Neuronal stem cell (in vitro differentiated cells): Measurements from ENCODE around the gene LANCL1.

Experiments
- DNase-seq: peaks from one replicate; pipeline ENCODE4 v3.0.0-alpha.2; 2013; ENCODE audit warnings: low spot score
- H2AFZ ChIP-seq: one replicate; pipeline ENCODE4 v1.6.1; 2013; ENCODE audit warnings: mild to moderate bottlenecking, low read length, inconsistent platforms
- H2AK5ac ChIP-seq: 2 replicates; pipeline ENCODE4 v1.6.1; 2013; ENCODE audit warnings: low read depth, mild to moderate bottlenecking, inconsistent platforms, low read length, moderate library complexity, mixed read lengths
- H2BK120ac ChIP-seq: 2 replicates; pipeline ENCODE4 v1.6.1; 2013; ENCODE audit warnings: low read depth, mild to moderate bottlenecking, inconsistent platforms, low read length, moderate library complexity, mixed read lengths
- H2BK12ac ChIP-seq: one replicate; pipeline ENCODE4 v1.6.1; 2013; ENCODE audit warnings: low read length, inconsistent platforms
- H2BK15ac ChIP-seq: 2 replicates; pipeline ENCODE4 v1.6.1; 2013; ENCODE audit warnings: mild to moderate bottlenecking, low read length, inconsistent platforms, mixed read lengths
- H2BK5ac ChIP-seq: one replicate; pipeline ENCODE4 v1.6.1; 2013; ENCODE audit warnings: inconsistent platforms, mild to moderate bottlenecking, low read length, moderate library complexity
- H3K14ac ChIP-seq: one replicate; pipeline ENCODE4 v1.6.1; 2013; ENCODE audit warnings: low read length, inconsistent platforms
- H3K18ac ChIP-seq: 2 replicates; pipeline ENCODE4 v1.6.1; 2013; ENCODE audit warnings: low read length, inconsistent platforms
- H3K23ac ChIP-seq: 2 replicates; pipeline ENCODE4 v1.6.1; 2013; ENCODE audit warnings: low read depth, mild to moderate bottlenecking, mixed read lengths, low read length, inconsistent platforms; ENCODE audit not compliant: poor library complexity
- H3K27ac ChIP-seq: replicated peaks from 3 replicates; pipeline ENCODE4 v1.5.1; 2013; ENCODE audit warnings: low read length, inconsistent platforms
- H3K27me3 ChIP-seq, 3 experiments: 2 replicates each; pipeline ENCODE4 v1.6.1; 2013; ENCODE audit warnings: low read length in 3 of 3, mild to moderate bottlenecking in 2 of 3, inconsistent platforms in 1 of 3, low read depth in 1 of 3, mixed read lengths in 1 of 3, moderate library complexity in 1 of 3; ENCODE audit not compliant: control insufficient read depth in 3 of 3, insufficient read depth in 3 of 3
- H3K36me3 ChIP-seq, 2 donors: replicated peaks in 1 of 2; 2 replicates each; pipeline ENCODE4 v1.6.1; 2013; ENCODE audit warnings: low read length in 2 of 2; ENCODE audit not compliant: control insufficient read depth in 2 of 2, insufficient read depth in 2 of 2
- H3K4ac ChIP-seq: 2 replicates; pipeline ENCODE4 v1.6.1; 2013; ENCODE audit warnings: inconsistent platforms, mild to moderate bottlenecking, low read length, moderate library complexity
- H3K4me1 ChIP-seq, 2 donors: 1 replicate in 1 of 2; 2 replicates in 1 of 2; pipeline ENCODE4 v1.6.1; 2013; ENCODE audit warnings: low read length in 2 of 2, low read depth in 1 of 2; ENCODE audit not compliant: control insufficient read depth in 2 of 2, insufficient read depth in 1 of 2
- H3K4me2 ChIP-seq: one replicate; pipeline ENCODE4 v1.6.1; 2013; ENCODE audit warnings: mild to moderate bottlenecking, low read length, inconsistent platforms; ENCODE audit not compliant: insufficient read depth, poor library complexity, severe bottlenecking
- H3K4me3 ChIP-seq, 2 donors: 2 replicates each; pipeline ENCODE4 v1.5.1; 2013; ENCODE audit warnings: low read length in 2 of 2, mild to moderate bottlenecking in 2 of 2, inconsistent platforms in 1 of 2, moderate library complexity in 1 of 2
- H3K79me1 ChIP-seq: one replicate; pipeline ENCODE4 v1.6.1; 2013; ENCODE audit warnings: low read depth, mild to moderate bottlenecking, inconsistent platforms, low read length, moderate library complexity
- H3K9ac ChIP-seq: one replicate; pipeline ENCODE4 v1.6.1; 2013; ENCODE audit warnings: mild to moderate bottlenecking, low read depth, low read length, inconsistent platforms; ENCODE audit not compliant: poor library complexity
- H3K9me3 ChIP-seq, 2 donors: replicated peaks in 1 of 2; 2 replicates each; pipeline versions ENCODE3 to v1.6.1; 2013; ENCODE audit warnings: low read length in 2 of 2, mild to moderate bottlenecking in 2 of 2, inconsistent platforms in 1 of 2, low read depth in 1 of 2, mixed read lengths in 1 of 2, moderate library complexity in 1 of 2; ENCODE audit not compliant: control insufficient read depth in 2 of 2, insufficient read depth in 1 of 2
- H4K8ac ChIP-seq: one replicate; pipeline ENCODE4 v1.6.1; 2013; ENCODE audit warnings: low read depth, mild to moderate bottlenecking, inconsistent platforms, low read length, moderate library complexity
- H4K91ac ChIP-seq: one replicate; pipeline ENCODE4 v1.6.1; 2013; ENCODE audit warnings: low read length, low read depth, mild to moderate bottlenecking, inconsistent platforms; ENCODE audit not compliant: poor library complexity
- WGBS, 2 donors: extraction: QIAGEN DNeasy Blood & Tissue Kit; methylation state at CpG; one replicate each; pipeline ENCODE4 v1.1.7; 2013; ENCODE audit warnings: missing lambda C conversion rate in 2 of 2, mixed read lengths in 1 of 2; ENCODE audit not compliant: insufficient read length in 2 of 2, insufficient replicate concordance in 1 of 2; ENCODE audit errors: extremely low coverage in 2 of 2; 5-methylcytosine and 5-hydroxymethylcytosine counted together

The LANCL1 gene

GRCh38 chr2:210503725-210504191 lies 27.2 kb upstream of the LANCL1 start:
- WGBS, 2 donors = no CpG with 5 or more reads among the region's 5 CpGs
- Histone ChIP-seq H2BK120ac (no peak overlapping the region), H3K4ac (no peak overlapping the region), H4K8ac (no peak overlapping the region), H4K91ac (no peak overlapping the region), H2BK5ac (no peak overlapping the region), H3K9ac (no peak overlapping the region), H3K27me3 (no peaks in the 10 kb centered on the region), H3K14ac (no peak overlapping the region), H2BK12ac (no peak overlapping the region), H3K4me1 (peaks cover 2 to 9% of the 10 kb centered on the region in 2 donors), H2BK15ac (no peak overlapping the region), H3K79me1 (peaks cover under 1% of the 10 kb centered on the region), H2AK5ac (no peak overlapping the region), H3K23ac (no peak overlapping the region), H3K4me3 (no peak overlapping the region), H3K27ac (no peak overlapping the region), H2AFZ (peak overlapping the region; percentile 5), H3K9me3 (peaks cover 3 to 42% of the 10 kb centered on the region in 2 donors), H3K4me2 (no peak overlapping the region), H3K18ac (no peak overlapping the region), H3K36me3 (no peaks in the 10 kb centered on the region)
- no peak for DNase-seq

GRCh38 chr2:210503001-210503623 lies 26.6 kb upstream of the LANCL1 start:
- DNase-seq = peak; percentile 21
- H3K27me3 ChIP-seq = no peaks in the 10 kb centered on the region
- H3K14ac ChIP-seq = no peak overlapping the region
- no peak overlapping the region for H2BK5ac ChIP-seq
- no peak overlapping the region for H4K8ac ChIP-seq
- H2BK120ac ChIP-seq = no peak overlapping the region
- no peak overlapping the region for H2BK12ac ChIP-seq
- no peak overlapping the region for H3K4ac ChIP-seq
- no peak overlapping the region for H4K91ac ChIP-seq
- peaks cover 2% of the 10 kb centered on the region for H3K79me1 ChIP-seq
- no peak overlapping the region for H3K9ac ChIP-seq
- H3K9me3 ChIP-seq = peaks cover 3 to 44% of the 10 kb centered on the region in 2 donors
- no peak overlapping the region for H2BK15ac ChIP-seq
- H3K4me1 ChIP-seq = peaks cover 2 to 9% of the 10 kb centered on the region in 2 donors
- no peak overlapping the region for H3K4me3 ChIP-seq
- no peak overlapping the region for H3K18ac ChIP-seq
- peak overlapping the region; percentile 5 for H2AFZ ChIP-seq
- no peak overlapping the region for H3K4me2 ChIP-seq
- H2AK5ac ChIP-seq = no peak overlapping the region
- no peak overlapping the region for H3K23ac ChIP-seq
- H3K36me3 ChIP-seq = no peaks in the 10 kb centered on the region
- H3K27ac ChIP-seq = no peak overlapping the region
- WGBS, 2 donors = no CpG with 5 or more reads among the region's 7 CpGs

GRCh38 chr2:210496512-210496911 lies 20.0 kb upstream of the LANCL1 start:
- WGBS, 2 donors = 100% methylated on average over 1 of the region's 3 CpGs; no CpG with 5 or more reads in 1 of the 2 donors
- Histone ChIP-seq H3K4me1 (no peaks in the 10 kb centered on the region), H2AFZ (no peak overlapping the region)

GRCh38 chr2:210493528-210493927 lies 17.0 kb upstream of the LANCL1 start:
- no CpG with 5 or more reads among the region's 3 CpGs for WGBS, 2 donors
- H3K4me3 ChIP-seq = no peak overlapping the region

More at GRCh38 chr2:210496512-210496911, 20.0 kb upstream of the LANCL1 start:
- Histone ChIP-seq H4K8ac (no peak overlapping the region), H3K36me3 (no peaks in the 10 kb centered on the region), H2BK120ac (no peak overlapping the region), H3K4ac (no peak overlapping the region), H4K91ac (no peak overlapping the region), H3K9me3 (peaks cover 3 to 18% of the 10 kb centered on the region in 2 donors), H3K27ac (no peak overlapping the region), H2BK15ac (no peak overlapping the region), H3K23ac (no peak overlapping the region), H2BK5ac (no peak overlapping the region), H3K4me2 (no peak overlapping the region), H3K9ac (no peak overlapping the region), H2BK12ac (no peak overlapping the region), H3K14ac (no peak overlapping the region), H3K18ac (no peak overlapping the region), H3K27me3 (no peaks in the 10 kb centered on the region), H3K4me3 (no peak overlapping the region), H3K79me1 (peaks cover 2% of the 10 kb centered on the region), H2AK5ac (no peak overlapping the region)
- no peak for DNase-seq

More at GRCh38 chr2:210493528-210493927, 17.0 kb upstream of the LANCL1 start:
- no peak overlapping the region for H2BK5ac ChIP-seq
- peaks cover 0 to under 1% of the 10 kb centered on the region in 2 donors for H3K9me3 ChIP-seq
- no peak overlapping the region for H3K4me2 ChIP-seq
- H3K23ac ChIP-seq = no peak overlapping the region
- H3K4ac ChIP-seq = no peak overlapping the region
- H3K4me1 ChIP-seq = no peaks in the 10 kb centered on the region
- no peak overlapping the region for H2AK5ac ChIP-seq
- no peak overlapping the region for H3K9ac ChIP-seq
- H3K36me3 ChIP-seq = no peaks in the 10 kb centered on the region
- no peak overlapping the region for H2BK12ac ChIP-seq
- no peak overlapping the region for H2AFZ ChIP-seq
- H3K18ac ChIP-seq = no peak overlapping the region
- H4K91ac ChIP-seq = no peak overlapping the region
- no peaks in the 10 kb centered on the region for H3K27me3 ChIP-seq
- no peak overlapping the region for H3K14ac ChIP-seq
- H4K8ac ChIP-seq = no peak overlapping the region
- no peak for DNase-seq
- no peaks in the 10 kb centered on the region for H3K79me1 ChIP-seq
- no peak overlapping the region for H2BK15ac ChIP-seq
- no peak overlapping the region for H2BK120ac ChIP-seq
- H3K27ac ChIP-seq = no peak overlapping the region
